ENCODE data around the gene EFHD2.
A peak's percentile ranks its signal among the peaks of the same experiment; 100 is the strongest.

GRCh38 chr1:15406614-15407559 is 2.8 kb upstream of the EFHD2 start:
- no peak for TF ChIP-seq CTCF (IDR thresholded peaks at IDR 0.05)
- peak in 1 of 2 donors; percentile 93 for TF ChIP-seq POLR2AphosphoS5 (IDR thresholded peaks at IDR 0.05; ENCODE audit: insufficient read depth in 1 of 2, low read depth in 1 of 2)
- no peak for TF ChIP-seq POLR2A (IDR thresholded peaks at IDR 0.05)

Measured in vagina (tissue), 2 donors.